HG03432 (cell line): Measurements from ENCODE around the gene INTS11.

Experiments used
- ATAC-seq: cut with Tn5 transposase; IDR thresholded peaks from one replicate; pipeline ENCODE4 v1.9.1; 2021; ENCODE audit warnings: mild to moderate bottlenecking, moderate library complexity; ENCODE audit not compliant: unreplicated experiment

The INTS11 gene

GRCh38 chr1:1345384-1345783 is 20.9 kb upstream of the INTS11 start:
- no peak for ATAC-seq

GRCh38 chr1:1344655-1345361 is 20.3 kb upstream of the INTS11 start:
- no peak for ATAC-seq

GRCh38 chr1:1343811-1344421 is 19.5 kb upstream of the INTS11 start:
- no peak for ATAC-seq

GRCh38 chr1:1342584-1343115 is 18.2 kb upstream of the INTS11 start:
- no peak for ATAC-seq

- no peak for ATAC-seq
Observed at GRCh38 chr1:1342061-1342562, 17.7 kb upstream of the INTS11 start.

GRCh38 chr1:1341549-1342021 is 17.1 kb upstream of the INTS11 start:
- ATAC-seq: no peak

- ATAC-seq: no peak
Observed at GRCh38 chr1:1340791-1341548, 16.5 kb upstream of the INTS11 start.

- ATAC-seq: no peak
Observed at GRCh38 chr1:1340185-1340584, 15.7 kb upstream of the INTS11 start.

- no peak for ATAC-seq
Observed at GRCh38 chr1:1338278-1338677, 13.8 kb upstream of the INTS11 start.

GRCh38 chr1:1337793-1338147 is 13.3 kb upstream of the INTS11 start:
- ATAC-seq: no peak

- no peak for ATAC-seq
Observed at GRCh38 chr1:1336931-1337792, 12.7 kb upstream of the INTS11 start.

GRCh38 chr1:1336446-1336845 is 12.0 kb upstream of the INTS11 start:
- no peak for ATAC-seq

GRCh38 chr1:1335792-1336248 is 11.4 kb upstream of the INTS11 start:
- no peak for ATAC-seq

GRCh38 chr1:1335283-1335682 is 10.8 kb upstream of the INTS11 start:
- ATAC-seq: no peak

GRCh38 chr1:1334835-1335234 is 10.4 kb upstream of the INTS11 start:
- no peak for ATAC-seq

- ATAC-seq: no peak
Observed at GRCh38 chr1:1333551-1334241, 9.2 kb upstream of the INTS11 start.

- ATAC-seq: no peak
Observed at GRCh38 chr1:1332774-1333480, 8.5 kb upstream of the INTS11 start.

GRCh38 chr1:1332031-1332755 is 7.7 kb upstream of the INTS11 start:
- ATAC-seq: no peak
